Fibroblast of pulmonary artery (primary cell): ENCODE measurements around the gene SNX25.
A peak's percentile ranks its signal among the peaks of the same experiment; 100 is the strongest.

ENCODE experiments used
- DNase-seq: peaks from one replicate; pipeline ENCODE4 v3.0.0-alpha.2; 2010; ENCODE audit warnings: low read depth
- H3K4me3 ChIP-seq: replicated peaks from 2 replicates; pipeline ENCODE4 v1.5.1; 2011; ENCODE audit warnings: low read depth, mild to moderate bottlenecking, control low read depth, low read length, moderate library complexity
- TF ChIP-seq, protein P1 (sequence below): IDR thresholded peaks from 2 replicates; pipeline ENCODE4 v1.5.1; 2011; ENCODE audit warnings: mild to moderate bottlenecking, control low read depth, low read length, inconsistent platforms; ENCODE audit errors: missing control alignments

The SNX25 gene

GRCh38 chr4:185384061-185384460 lies 174.7 kb downstream of the SNX25 start:
- DNase-seq = no peak
- TF ChIP-seq, protein P1, sequence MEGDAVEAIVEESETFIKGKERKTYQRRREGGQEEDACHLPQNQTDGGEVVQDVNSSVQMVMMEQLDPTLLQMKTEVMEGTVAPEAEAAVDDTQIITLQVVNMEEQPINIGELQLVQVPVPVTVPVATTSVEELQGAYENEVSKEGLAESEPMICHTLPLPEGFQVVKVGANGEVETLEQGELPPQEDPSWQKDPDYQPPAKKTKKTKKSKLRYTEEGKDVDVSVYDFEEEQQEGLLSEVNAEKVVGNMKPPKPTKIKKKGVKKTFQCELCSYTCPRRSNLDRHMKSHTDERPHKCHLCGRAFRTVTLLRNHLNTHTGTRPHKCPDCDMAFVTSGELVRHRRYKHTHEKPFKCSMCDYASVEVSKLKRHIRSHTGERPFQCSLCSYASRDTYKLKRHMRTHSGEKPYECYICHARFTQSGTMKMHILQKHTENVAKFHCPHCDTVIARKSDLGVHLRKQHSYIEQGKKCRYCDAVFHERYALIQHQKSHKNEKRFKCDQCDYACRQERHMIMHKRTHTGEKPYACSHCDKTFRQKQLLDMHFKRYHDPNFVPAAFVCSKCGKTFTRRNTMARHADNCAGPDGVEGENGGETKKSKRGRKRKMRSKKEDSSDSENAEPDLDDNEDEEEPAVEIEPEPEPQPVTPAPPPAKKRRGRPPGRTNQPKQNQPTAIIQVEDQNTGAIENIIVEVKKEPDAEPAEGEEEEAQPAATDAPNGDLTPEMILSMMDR = no peak
- no peak overlapping the region for H3K4me3 ChIP-seq

DNA sequence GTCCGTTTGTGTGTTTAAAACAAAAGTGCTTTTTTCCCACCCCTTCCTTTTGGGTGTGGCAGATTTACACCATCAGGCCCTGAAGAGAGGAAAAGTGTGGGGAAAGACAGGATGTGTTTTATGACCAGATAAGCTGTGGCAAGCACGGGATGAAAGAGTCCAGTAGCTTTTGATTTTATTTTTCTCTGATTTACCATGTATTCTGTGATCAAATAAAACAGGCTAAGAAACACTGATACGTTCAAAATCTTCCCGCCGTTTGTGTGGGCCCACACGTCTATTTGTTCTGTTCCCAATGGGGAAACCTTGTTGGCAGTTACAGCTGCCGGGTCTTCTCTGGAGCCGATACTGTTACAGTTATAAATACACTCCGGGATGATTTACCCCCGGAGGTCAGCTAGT lies 175.5 kb downstream of the SNX25 start:
- peak; percentile 49 for DNase-seq
- TF ChIP-seq, protein P1 = no peak

DNA sequence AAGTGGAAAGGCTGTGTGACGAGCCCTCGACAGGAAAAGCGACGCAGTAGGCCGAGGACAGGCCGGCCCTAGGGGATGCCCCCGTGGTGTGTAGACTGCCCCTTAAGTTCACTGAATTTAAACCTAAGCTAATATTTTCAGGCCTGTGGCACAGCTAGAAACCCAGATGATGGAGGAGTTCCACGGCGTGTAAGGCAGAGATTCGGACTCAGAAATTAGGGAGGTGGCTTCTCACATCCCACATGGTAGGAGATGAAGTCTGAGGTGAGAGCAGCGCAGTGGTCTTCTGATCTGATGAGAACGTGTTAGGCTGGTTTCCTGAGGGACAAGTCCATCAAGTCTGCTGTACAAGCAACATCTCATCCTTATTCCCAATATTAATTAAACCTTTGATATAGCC lies 178.6 kb downstream of the SNX25 start:
- TF ChIP-seq, protein P1 = no peak
- H3K4me3 ChIP-seq = no peak overlapping the region
- no peak for DNase-seq

More for the DNA sequence above, 175.5 kb downstream of the SNX25 start:
- H3K4me3 ChIP-seq = no peak overlapping the region

DNA sequence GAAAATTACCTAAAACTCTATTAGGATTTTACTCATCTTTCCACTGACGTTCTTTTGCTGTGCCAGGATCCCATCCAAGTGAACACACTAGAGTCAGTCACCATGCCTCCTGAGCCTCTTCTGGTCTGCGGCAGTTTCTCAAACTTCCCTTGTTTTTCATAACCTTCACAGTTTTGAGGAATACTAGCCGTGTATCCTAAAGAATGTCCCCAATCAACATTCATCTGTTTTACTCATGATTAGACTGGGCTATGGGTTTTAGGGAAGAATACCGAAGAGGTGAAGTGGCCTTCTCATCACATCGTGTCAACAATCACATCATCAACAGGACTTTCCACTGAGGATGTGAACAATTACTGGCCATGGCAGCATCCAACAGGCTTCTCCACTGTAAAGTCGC lies 181.5 kb downstream of the SNX25 start:
- no peak overlapping the region for H3K4me3 ChIP-seq
- TF ChIP-seq, protein P1 = no peak
- DNase-seq = no peak

DNA sequence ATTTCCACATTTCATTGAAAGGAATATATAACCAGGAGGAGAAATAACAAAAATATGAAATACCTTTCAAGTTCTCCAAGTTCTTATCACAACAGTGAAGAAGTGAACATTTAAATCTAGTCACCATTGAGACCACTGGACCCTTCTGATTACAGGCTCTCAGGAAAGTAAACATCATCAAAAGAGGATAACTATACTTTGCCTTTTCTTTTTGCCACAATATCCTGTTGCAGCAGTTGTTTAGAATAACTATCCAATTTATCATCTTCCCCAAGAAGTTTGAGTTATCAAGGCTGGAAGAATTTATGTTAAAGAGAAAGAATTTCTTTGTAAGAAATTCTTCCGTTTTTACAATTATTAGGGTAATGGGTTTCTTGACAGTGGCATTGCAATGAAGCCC lies 182.8 kb downstream of the SNX25 start:
- TF ChIP-seq, protein P1 = no peak
- no peak for DNase-seq

GRCh38 chr4:185394568-185395237 lies 185.3 kb downstream of the SNX25 start:
- TF ChIP-seq, protein P1 = no peak
- no peak for DNase-seq

More for the DNA sequence above, 182.8 kb downstream of the SNX25 start:
- H3K4me3 ChIP-seq = no peak overlapping the region

More at GRCh38 chr4:185394568-185395237, 185.3 kb downstream of the SNX25 start:
- peak overlapping the region; percentile 70 for H3K4me3 ChIP-seq
